Bone marrow (tissue), 2 donors: Measurements from ENCODE around the gene PHLDB2.

Experiments
- DNase-seq, 2 donors: peaks; one replicate each; lab custom pipeline; 2025; lab: John Stamatoyannopoulos, UW

Gene PHLDB2

DNA sequence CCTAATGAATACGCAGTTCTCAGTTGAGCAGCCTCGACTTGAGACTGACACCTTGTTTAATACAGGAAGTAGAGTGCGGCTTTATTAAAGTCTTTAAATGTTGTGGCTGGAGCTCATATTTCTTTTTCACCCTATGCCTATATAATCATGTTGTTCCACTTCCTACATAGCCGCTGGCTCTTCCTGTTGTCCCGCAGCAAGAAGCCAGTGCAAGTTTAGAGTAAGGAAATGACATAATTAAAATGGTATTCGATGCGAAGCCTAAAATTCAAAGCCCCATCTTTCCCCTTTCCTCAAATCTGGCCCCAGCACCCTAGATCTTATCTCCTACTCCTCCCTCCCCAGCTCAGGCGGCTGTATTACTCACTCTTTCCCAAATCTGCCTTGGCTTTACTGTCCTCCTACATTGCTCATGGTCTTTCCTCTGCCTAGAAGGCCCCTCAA lies 7.5 kb upstream of the PHLDB2 start:
- no peak for DNase-seq

DNA sequence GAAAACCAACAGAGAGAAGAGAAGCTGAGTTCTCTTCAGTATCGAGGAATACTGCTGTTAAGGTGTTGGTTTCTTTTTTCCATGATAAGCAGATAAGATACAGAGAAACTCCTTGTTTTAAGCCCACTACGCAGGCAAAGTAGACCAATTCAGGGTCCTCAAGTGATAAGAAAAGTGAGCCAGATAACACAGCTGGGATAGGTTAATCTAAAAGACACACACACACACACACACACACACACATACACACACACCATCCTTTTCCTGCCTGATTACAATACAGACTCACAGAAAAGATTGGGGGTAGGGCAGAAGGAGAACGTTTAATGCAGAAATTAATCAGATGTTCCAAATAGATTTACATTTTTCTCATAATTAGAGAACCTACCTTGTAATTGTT lies 6.5 kb upstream of the PHLDB2 start:
- DNase-seq: no peak

- no peak for DNase-seq
Measured at GRCh38 chr3:111853068-111853467, 6.0 kb upstream of the PHLDB2 start.

DNA sequence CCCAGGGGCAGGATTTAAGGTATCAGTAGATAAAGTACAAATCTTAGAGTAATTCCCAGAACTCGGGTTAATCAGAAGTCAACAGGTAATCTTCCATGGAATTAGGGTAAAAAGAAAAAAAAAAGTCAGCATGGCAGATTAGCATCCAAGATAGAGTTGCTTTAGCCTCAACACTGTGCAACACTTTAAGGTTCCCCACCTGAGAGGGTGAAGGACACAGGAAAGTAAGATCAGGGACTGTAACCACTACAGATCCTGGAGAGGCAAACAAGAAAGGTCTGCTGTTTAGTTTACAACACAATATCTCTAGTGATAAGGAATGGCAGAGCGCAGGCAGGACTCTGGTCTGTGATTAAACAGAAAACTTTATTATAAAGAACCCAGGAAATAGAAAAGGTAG lies 4.1 kb upstream of the PHLDB2 start:
- no peak for DNase-seq

GRCh38 chr3:111856501-111856900 lies 2.6 kb upstream of the PHLDB2 start:
- DNase-seq: no peak

- DNase-seq: no peak
Measured at GRCh38 chr3:111857474-111857873, 1.6 kb upstream of the PHLDB2 start.

DNA sequence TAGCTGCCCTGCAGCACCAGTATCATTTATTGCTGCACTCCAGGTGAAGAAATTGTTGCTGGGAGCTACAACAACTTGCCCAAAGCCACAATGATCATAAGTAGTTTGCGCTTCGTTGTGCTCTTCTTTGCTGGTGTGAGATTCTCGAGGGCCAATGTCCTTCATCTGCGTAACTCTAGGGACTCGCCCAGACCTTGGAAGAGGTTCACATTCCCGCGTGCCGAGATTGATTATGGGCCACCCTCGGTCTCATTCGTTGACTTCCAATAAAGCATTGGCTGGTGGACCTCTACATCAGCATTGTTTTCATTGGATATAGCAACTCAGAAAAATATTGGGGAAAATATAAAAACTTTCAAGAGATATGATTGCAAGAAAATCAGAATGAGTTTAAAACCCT lies 423 bp upstream of the PHLDB2 start:
- no peak for DNase-seq

GRCh38 chr3:111859974-111860859 lies 1.2 kb downstream of the PHLDB2 start:
- peak in 1 of 2 donors; percentile 17 for DNase-seq

- no peak for DNase-seq
Measured at GRCh38 chr3:111861391-111861790, 2.3 kb downstream of the PHLDB2 start.

- no peak for DNase-seq
Measured at GRCh38 chr3:111862415-111862814, 3.4 kb downstream of the PHLDB2 start.

GRCh38 chr3:111862974-111863373 lies 3.9 kb downstream of the PHLDB2 start:
- DNase-seq: no peak

DNA sequence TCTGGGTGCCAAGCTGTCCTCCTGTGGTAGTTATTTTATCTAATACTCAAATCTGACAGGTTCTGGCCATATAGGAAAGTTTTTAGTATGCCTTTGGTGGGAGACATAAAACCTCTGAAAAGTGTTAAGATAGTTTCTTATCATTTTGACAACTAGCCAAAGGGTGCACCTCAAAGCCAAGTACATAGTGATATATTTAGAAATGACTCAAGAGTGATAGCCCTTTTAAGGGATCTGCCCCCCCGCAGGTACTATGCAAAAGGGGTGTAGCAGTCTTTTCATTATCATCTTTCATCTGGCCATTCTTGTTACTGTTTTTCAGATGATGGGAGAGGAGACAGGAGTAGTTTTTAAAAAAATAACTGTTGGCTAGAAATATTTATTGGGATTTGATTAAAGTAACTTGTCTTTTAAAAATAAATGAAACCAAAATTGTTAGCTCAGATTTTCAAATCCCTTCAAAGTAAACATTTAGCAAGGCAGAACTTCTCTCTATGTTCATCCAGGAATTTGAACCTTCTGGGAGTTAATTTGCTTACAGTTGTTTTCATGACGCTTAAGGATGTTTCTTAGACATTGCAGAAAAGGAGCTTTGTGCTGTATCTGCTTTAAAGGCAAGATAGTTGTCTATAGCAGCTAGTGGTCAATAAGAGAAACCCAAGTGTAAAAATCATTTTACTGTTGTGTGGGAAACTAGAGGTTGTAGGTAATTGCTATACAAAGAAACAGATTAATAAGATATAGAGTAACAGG lies 5.1 kb downstream of the PHLDB2 start:
- no peak for DNase-seq

DNA sequence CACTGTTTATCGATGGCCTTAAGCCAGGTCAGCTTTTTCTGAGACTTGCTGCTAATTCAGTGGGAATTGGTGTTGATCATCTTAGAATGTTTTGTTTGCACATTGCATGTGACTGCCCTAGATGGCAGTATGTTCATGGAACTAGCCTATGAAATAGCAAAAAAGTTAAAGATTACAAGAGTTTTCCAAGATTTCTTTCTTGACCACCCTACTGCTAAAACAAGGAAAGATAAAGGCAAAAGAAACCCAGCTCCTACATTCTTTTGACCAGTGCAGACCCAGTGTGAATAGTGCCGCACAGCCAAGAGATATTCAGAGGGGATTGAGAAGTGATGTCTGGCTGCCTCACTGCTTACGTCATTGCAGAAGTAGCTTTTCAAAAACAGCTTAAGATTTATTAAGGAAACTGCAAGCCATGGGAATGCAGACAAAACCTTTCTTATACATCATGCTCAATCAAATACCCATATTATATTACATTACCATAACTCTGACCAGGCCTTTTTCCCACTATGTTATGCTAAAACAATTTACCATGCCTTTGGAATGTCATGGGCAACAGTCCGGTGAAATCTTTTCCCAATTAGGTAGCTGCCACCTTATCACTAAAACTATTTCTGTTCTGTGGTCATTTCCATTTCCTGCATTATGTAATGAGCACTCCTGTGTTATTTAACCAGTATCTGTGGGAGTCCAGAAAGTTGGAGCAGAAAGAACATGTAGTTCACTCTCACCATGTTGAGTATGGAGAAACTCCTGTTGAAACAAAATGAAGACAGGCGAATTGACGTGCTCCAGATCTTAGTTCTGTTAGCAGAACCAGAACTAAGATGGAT lies 6.0 kb downstream of the PHLDB2 start:
- DNase-seq: no peak

DNA sequence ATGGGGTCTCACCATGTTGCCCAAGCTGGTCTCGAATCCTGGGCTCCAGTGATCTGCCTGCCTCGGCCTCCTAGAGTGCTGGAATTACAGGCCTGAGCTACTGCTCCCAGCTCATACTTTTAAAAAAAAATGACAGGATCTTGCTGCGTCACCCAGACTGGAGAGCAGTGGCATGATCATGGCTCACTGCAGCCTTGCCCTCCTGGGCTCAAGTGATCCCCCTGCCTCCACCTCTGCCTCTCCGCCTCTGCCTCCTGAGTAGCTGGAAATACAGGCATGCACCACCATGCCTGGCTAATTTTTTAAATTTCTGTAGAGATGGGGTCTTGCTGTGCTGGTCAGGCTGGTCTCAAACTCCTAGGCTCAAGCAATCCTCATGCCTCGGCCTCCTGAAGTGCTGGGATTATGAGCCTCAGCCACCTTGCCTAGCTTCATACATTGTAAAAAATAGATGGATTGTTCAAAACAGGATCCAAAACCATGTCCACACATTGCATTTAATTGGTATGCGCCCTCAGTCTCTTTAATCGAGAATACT lies 8.9 kb downstream of the PHLDB2 start:
- DNase-seq: no peak

- no peak for DNase-seq
Measured at GRCh38 chr3:111870620-111871019, 11.6 kb downstream of the PHLDB2 start.

GRCh38 chr3:111871809-111872623 lies 13.0 kb downstream of the PHLDB2 start:
- no peak for DNase-seq

- no peak for DNase-seq
Measured at GRCh38 chr3:111872979-111873378, 13.9 kb downstream of the PHLDB2 start.

DNA sequence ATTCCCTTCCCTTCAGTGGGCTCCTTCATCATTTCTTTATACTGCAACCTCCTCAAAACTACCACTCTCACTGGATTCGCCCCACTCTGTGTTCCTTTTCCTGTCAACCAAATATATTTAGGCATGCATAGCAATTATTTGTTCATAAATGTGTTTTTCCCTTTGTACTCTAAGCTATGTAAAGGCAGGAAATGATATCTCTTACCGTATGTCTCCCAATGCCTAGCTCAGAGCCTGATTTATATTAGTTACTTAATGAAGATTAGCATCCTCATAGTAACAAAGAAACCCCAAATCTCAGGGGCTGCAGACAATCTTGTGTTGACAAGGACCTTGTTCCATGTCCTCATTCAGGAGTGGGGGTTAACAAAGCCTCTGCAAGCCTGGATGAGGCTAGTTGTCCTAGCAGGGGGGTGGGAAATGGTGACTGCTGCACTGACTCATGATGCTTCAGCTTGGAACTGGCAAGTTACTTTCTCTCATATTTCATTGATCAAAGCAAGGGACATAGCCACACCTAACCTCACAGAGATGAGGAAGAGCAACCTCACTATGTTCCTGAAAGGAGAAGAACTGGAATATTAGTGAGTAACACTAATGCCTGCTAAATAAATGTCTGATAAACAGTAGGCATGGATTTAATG lies 15.2 kb downstream of the PHLDB2 start:
- DNase-seq: no peak

- no peak for DNase-seq
Measured at GRCh38 chr3:111881480-111881879, 22.4 kb downstream of the PHLDB2 start.

DNA sequence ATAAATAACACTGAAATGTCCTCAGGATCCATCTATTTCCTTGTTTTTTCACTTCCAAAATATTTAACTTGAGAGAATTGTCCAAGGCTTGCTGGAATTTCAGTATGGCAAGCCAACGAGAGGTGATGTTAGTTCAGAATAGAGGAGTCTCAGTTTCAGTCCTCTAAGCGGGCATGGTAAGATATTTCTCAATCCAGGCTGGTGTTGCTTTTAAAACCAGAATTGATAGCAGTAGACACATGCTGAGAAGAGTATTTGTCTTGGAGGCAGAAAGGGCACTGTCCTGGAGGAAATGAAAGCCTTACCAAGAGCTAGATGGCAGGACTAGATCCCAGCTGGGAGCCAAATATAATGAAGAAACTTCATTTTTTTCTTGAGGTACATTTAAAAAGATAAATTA lies 23.1 kb downstream of the PHLDB2 start:
- no peak for DNase-seq

GRCh38 chr3:111882799-111883198 lies 23.7 kb downstream of the PHLDB2 start:
- DNase-seq: no peak
